Dedifferentiated amniotic fluid mesenchymal stem cell (primary cell): Measurements from ENCODE around the gene C19orf44.
"Not testable (repeated sequence)": the region's sequence is repeated elsewhere in the genome, so short reads cannot be mapped to it uniquely, and the experiment has no call there.

Experiments
- DNase-seq: peaks from one replicate; pipeline ENCODE4 v3.0.0-alpha.2; 2016; ENCODE audit errors: extremely low spot score

Gene C19orf44

DNA sequence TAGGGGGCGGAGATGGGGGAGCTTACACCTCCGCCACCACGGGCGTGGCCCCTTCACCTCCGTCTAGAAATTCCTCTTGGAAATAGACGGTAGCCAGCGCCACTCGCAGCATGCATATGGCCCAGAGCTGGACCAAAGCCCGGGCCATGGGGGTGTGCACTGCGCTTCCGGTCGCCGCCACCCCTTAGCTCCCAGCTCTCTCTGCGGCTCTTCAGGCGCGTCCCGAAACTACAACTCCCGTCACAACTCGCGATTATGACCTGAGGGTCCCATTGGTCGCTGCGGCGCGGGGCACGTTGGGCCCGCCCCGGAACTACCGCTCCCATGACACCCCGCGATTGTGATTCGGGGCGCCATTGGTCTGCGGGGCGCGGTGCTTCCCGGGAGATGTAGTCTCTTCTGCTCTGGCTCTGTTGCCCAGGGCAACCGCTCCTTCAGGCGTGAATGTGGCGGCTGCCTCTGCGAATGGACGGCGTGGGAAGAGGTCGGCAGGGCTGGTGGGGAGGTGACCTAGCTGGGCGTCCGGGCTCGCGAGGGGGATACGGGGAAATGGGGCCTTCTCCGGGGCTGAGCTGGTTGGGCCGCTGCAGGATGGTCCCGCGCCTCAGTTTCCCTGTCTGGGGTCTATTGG is at the start of gene C19orf44, which contains the start of gene CALR3:
Gene C19orf44 (plus strand): TSS at position 413 of the 631 bp plus-strand sequence. CDS start 4,399 bp downstream, outside the sequence.
Gene CALR3 (minus strand): TSS at position 186 of the 631 bp plus-strand sequence. CDS start 38 bp downstream, at position 148.
- DNase-seq: peak; percentile 98

DNA sequence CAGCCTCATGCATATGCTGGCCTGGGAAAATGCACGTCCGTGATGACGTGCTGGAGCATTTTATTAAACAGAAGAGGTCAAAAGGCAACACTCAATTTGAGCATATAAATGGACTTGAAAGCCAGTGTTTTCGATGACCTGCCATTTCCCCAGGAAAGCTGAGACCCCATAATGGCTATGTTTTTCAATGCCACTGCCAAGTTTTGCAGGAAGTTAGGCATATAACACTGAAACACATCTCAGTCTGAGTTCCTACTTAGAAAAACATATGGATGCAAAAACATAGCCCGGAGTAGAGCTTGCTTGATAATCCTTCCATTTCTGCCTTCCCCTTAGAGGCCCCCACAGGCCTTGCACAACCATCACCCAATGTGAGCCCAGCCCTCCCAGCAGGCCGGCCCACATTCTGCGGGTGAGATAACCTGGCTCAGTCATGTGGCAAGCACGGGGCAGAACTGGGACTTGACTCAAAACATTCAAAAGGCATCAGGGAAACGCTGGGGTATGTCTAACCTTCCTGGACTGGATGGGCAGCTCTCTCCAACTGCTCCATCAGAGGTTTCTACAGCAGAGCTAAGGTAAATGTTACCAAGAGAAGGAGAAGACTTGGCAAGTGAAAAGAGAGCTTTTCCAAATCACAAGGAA is 49.3 kb upstream of the C19orf44 start:
- DNase-seq: peak; percentile 85

GRCh38 chr19:16448872-16449271 is 47.3 kb upstream of the C19orf44 start:
- not testable (repeated sequence) for DNase-seq

GRCh38 chr19:16449330-16449961 is 46.7 kb upstream of the C19orf44 start:
- no peak for DNase-seq

DNA sequence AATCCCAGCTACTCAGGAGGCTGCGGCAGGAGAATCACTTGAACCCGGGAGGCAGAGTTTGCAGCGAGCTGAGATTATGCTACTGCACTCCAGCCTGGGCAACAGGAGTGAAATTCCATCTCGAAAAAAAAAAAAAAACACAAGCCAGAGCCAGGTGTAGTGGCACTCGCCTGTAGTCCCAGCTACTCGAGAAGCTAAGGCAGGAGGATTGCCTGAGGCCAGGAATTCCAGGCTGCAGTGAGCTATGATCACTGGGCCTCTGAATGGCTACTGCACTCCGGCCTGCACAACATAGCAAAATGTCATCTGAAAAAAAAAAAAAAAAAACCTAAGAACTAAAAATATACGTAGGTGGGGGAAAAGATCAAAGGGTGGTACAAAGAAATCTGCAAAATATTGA is 43.9 kb upstream of the C19orf44 start:
- no peak for DNase-seq

DNA sequence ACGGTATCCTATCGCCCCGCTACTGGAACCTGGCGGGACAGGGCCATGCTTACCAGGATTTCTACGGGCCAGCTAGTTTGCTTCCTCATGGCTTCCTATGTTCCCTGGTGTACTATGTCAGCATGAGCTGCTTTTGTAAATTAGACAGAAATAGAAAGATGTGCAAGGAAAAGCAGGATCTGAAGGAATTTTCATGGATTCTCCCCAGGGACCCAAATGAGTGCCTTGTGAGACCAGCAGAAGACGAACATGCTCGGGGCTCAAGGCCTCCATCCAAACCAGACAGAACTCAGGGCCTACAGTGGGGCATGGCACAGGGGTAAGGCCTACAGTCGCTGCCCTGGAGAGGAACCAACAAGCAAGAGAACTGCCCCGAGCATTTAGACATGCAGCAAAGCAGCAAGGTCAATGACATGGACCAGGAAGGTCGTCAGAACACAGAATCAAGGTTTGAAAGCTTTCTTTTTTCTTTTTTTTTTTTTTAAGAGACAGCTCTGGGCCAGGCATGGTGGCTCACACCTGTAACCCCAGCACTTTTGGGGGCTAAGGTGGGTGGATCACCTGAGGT is 41.8 kb upstream of the C19orf44 start:
- no peak for DNase-seq

DNA sequence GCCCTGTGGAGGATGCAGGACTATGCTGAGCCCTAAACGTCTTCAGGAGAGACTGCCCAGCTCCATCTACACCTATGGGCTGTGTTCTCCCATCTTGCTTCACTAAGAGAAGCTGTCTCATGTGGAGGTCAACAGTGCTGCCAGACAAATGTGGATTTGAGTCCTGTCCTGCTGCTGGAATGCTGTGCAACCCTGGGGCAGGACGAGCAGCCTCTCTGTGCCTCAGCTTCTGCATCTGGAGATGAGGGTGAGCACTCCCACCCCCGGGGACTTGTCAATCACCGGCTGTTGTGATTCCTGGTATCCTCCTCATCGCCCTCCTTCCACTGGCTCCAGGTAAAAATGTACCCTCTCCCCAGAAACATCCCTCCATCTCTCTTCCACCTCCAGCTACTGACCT is 40.7 kb upstream of the C19orf44 start:
- DNase-seq: no peak

DNA sequence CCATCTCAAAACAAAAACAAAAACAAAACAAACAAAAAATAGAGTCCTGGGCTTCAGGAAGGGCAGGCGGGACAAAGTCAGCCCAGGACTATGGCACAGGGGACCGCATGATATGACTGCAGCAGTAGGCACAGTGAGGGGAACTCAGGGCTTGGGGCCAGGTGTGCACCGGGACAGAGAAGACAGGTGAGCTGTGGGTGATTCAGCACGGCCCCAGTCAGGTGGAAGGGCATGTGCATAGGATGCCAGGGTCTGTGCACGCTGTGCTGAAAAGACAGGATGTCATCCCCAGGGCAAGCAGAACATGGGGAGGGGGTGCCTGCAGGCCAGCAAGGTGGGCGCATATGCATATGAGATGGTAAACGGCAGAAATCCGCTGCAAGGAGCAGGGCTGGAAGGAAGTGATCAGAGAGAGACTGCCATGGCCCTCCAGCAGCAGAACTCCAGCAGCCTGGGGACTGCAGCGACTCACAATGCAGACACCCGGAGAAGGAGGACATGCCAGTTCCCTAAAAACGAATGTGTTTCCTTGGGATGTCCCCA is 39.5 kb upstream of the C19orf44 start:
- no peak for DNase-seq

DNA sequence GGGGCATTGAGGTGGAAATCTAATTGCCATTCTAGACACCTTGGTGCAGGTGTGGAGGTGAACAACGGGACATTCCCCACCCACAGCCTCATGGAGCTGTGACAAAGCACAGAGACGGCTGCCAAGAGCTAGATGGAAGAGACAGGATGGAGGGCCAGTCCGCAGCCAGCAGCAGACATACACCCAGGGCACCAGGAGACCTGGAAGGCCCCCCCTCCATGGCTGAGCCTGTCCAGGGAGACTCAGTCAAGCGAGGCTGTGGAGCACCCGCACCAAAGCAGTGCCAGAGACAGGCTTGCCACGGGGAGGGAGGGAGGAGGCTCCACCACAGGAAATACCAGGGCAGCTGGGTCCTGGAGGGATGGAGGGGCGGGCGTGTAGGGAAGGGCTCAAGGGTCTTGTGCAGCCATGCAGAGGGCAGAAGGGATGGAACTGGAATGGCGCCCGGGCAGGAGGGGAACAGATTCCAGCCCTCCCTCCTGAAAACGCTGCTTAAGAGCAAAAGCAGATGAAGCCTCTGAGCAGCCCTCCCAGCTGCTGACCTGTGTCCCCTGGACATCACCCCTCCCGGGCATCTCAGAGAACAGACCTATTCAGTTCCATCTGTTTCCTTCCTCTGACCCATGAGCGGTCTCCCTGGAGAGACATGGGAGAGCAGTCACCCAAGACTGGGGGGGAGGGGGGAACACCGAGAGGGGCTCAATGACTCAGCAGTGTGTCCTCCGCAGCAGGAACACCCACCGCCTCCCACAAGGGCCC is 38.8 kb upstream of the C19orf44 start:
- peak; percentile 19 for DNase-seq

- no peak for DNase-seq
These were observed 38.3 kb upstream of the C19orf44 start for GRCh38 chr19:16457954-16458331.

DNA sequence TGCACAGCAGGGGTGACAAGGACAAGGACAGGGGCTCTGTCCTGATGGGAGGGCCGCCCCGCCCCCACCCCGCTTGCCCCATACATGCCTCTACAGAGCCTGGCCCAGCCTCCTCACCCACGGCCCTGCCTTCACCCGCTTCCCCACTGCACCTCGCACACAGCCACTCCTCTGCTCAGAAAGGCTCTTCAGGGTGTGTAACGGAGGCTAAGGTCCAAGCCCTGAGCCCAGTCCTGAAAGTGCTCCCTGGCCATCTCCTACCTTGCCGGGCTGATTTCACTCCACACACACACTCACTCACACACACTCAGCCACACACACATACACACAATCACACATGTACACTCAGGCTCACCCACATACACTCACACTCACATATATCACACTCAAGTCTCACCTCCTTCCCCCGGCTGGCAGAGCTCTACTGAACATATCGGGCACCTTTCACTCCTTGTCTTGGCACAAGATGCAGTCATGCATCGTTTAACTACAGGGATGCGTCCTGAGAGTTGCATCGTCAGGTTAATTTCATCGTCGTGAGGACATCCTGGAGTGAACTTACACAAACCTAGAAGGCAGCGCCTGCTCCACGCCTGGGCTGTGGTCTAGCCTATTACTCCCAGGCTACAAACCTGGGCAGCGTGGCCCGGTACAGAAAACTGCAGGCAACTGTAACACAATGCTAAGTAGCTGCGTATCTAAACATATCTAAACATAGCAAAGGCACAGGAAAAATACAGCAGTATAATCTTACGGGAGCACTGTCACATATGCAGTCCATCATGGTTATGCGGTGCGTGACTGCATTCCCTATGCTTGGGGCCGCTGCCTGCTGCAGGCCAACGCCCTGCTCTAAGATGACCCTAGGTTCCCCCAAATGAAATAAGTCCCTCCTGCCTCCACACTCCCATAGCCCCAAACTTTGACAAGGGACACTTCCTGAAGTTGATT is 37.5 kb upstream of the C19orf44 start:
- DNase-seq: no peak

- no peak for DNase-seq
These were observed 36.5 kb upstream of the C19orf44 start for GRCh38 chr19:16459680-16460079.

GRCh38 chr19:16460454-16460853 is 35.7 kb upstream of the C19orf44 start:
- DNase-seq: no peak

DNA sequence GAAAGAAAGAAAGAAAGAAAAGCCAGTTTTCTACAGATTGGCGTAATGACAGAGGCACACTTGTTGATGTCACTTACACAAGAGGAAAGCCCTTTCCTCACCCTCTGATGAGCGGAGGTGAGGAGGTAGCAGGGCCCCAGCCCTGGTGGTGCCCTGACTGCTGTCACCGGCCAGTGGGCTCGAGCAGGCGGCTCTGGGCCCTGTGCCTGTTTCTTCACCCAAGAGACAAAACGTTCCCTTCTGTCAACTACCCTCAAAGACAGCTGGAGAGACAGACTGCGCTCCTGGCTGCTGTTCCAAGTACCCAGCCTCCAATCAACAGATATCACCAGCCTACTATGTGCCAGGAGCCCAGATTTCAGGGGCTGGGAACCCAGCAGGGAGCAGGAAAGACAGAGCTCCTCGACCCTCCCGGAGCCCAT is 34.6 kb upstream of the C19orf44 start:
- DNase-seq: no peak

DNA sequence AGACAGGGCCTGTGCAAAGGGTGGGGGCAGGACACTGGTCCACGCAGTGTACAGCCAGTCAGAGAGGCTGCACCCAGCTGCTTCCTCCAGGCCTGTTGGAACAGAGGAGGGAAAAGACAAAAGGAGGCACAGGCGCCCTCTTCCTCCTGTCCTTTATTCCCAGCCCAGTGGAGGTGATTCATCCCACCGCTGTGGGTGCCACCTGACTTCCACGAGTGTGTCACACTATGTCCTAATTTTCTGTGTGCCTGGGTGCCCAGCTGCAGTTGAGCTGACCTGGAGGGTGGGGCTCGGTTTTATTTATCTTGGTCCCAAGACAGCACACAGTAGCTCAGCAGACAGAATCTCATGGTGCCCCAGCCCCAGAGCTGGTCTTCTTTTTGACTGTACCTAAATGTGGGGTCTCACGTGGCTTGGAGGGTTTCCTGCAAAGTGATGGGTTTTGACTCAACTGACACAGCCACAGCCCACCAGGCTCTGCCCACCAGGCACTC is 33.4 kb upstream of the C19orf44 start:
- no peak for DNase-seq

GRCh38 chr19:16463341-16463990 is 32.7 kb upstream of the C19orf44 start:
- DNase-seq: no peak

- DNase-seq: no peak
These were observed 32.1 kb upstream of the C19orf44 start for GRCh38 chr19:16463991-16464575.

DNA sequence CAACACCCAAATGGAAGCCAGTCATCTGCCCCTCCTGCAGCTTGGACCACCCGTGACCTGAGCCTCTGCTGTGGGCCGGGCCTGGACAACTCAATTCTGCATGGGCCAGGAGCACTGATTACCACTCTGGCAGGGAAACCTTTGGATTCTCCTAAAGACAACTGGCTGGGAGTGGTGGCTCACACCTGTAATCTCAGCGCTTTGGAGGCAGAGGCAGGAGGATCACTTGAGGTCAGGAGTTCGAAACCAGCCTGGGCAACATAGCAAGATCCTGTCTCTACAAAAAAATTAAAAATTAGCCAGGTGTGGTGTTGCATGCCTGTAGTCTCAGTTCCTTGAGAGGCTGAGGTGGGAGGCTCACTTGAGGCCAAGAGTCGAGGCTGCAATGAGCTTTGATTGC is 31.0 kb upstream of the C19orf44 start:
- DNase-seq: no peak

GRCh38 chr19:16466802-16467427 is 29.3 kb upstream of the C19orf44 start:
- not testable (repeated sequence) for DNase-seq
